NCI-H1092 (cell line): ENCODE results near the gene CEBPA.
A peak's percentile ranks its signal among the peaks of the same experiment; 100 is the strongest.
"Not testable (repeated sequence)": the region's sequence is repeated elsewhere in the genome, so short reads cannot be mapped to it uniquely, and the experiment has no call there.

Experiments used
- DNase-seq: peaks from one replicate; lab custom pipeline; 2025; lab: John Stamatoyannopoulos, UW

The CEBPA gene

DNA sequence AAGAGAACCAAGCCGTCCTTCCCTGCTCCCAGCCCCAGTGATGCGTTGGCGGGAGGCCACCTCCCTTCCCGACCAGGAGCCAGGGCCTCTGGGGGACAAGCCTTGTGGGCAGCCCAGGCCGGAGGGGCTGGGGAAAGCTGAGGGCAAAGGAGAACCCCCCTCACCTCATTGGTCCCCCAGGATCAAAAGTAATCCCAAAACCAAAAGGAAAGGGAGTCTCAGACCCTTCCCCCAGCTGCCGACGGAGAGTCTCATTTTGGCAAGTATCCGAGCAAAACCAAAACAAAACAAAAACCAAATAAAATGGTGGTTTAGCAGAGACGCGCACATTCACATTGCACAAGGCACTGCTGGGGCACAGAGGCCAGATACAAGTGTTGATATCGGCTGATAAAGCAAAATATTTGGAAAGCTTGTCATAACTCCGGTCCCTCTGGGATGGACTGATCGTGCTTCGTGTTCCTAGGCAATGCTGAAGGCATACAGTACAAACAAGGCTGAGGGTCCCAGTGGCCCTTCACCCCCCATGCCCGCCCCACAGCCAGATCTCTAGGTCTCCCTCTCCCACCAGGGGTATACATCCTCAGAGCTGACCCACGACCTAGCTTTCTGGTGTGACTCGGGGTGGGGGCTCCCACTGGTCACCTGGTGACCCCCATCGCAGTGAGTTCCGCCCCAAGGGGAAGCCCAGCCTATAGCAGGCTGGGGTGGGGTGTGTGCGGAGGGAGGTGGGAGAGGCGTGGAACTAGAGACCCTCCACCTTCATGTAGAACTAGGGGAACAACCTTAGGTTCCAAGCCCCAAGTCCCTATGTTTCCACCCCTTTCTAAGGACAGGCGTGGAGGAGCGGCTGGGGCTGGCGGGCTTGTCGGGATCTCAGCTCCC is 2.1 kb downstream of the CEBPA start:
- no peak for DNase-seq

DNA sequence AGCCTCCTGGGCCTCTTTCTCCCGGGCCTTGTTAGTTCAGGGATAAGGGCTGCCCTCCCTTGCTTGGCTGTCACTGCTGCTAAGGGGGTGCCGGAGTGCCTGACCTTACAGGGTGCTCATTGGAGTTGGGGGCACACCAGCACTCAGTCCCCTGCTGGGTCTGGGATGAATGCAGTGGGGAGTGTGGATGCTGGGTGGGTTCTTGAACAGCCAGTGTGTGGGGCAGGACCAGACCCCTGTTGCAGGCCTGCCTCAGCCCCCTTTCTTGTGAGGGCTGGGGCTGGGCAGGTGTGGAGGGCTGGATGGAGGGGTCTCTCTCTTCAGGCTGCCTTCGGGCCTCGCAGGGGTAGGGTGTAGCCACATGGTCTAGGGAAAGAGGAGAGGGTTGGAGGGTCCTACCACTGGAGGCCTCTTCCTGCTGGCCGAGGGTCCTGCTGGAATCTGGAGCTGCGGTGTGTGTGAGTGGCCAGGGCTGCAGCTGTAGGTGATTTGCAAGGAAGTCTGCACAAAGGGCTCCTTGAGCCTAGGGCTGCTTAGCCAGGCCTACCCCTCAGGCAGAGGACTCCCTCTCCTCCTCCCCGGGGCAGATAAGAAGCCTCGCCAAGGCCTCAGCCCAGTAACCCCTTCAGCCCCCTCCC is 3.2 kb downstream of the CEBPA start:
- DNase-seq = no peak

- no peak for DNase-seq
Measured at GRCh38 chr19:33298146-33298911, 4.0 kb downstream of the CEBPA start.

GRCh38 chr19:33297401-33298145 is 4.8 kb downstream of the CEBPA start:
- no peak for DNase-seq

DNA sequence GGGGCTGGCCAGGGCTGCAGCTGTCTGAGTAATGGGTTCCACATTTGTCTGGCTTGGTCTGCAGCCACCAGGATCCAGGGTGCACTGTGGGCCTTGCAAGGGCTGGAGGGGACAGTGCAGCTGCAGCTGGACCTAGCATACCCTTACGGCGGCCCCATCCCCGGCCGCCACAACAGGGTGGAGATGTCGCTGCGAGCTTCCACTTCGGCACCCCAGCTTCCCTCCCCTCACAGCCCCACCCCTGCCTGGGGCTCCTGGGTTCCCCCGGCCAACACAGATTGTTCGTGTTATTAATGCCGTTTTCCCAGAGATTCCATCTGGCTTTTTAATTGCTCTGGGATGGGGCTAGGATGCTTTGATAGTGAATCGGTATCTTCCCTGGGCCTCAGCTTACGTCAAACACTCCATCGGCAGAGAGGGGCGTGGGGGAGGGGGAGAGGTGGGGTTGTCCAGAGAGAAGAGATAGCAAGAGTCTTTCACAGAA is 5.8 kb downstream of the CEBPA start:
- no peak for DNase-seq

DNA sequence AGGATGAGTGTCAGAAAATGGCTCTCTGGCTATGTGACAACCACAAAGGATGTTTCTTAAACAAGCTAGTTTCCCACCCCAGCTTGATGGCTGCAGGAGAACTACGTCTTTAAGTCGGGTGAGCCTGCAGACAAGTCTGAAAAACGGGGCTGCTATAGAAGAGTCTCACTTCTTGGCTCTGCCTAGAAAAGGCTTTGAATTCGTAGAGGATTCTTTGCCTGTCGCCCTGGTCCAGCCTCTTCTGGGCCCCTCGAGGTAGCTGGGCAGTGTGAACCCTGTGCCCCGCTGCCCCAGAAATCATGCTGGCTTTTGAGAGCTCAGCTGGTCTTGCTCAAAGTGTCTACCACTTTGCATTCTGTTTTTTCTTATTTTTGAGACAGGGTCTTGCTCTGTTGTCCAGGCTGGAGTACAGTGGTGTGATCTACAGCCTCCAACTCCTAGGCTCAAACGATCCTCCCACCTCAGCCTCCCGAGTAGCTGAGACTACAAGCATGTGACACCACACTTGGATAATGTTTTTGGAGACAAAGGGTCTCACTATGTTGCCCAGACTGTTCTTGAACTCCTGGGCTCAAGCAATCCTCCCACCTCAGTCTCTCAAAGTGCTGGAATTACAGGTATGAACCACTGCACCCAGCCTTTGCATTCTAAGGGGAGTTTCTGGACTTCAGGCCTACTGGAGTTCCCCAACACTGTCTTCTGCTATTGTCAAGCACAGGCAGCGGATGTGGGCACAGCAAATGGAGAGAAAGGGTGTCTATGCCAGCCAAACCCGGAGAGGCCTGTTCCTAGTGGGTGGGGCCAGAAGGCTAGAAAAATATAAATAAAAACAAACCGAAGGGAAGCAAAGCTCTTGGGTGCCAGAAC is 6.5 kb downstream of the CEBPA start:
- no peak for DNase-seq

DNA sequence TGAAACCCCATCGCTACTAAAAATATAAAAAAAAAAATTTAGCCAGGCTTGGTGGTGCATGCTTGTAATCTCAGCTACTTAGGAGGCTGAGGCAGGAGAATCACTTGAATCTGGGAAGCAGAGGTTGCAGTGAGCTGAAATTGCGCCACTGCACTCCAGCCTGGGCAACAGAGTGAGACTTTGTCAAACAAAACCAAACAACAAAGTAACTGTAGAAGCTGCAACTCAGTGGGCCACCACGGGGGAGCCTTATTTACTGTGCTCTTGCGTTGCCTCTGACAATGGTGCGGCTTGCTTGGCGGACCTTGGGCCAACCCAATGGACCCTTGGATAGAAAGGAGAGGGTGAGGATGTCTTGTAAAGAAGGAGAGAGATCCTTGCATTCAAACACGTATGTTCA is 7.3 kb downstream of the CEBPA start:
- DNase-seq = not testable (repeated sequence)

GRCh38 chr19:33294058-33294798 is 8.1 kb downstream of the CEBPA start:
- no peak for DNase-seq

- no peak for DNase-seq
Measured at GRCh38 chr19:33293255-33294057, 8.9 kb downstream of the CEBPA start.

GRCh38 chr19:33292595-33293254 is 9.6 kb downstream of the CEBPA start:
- peak; percentile 11 for DNase-seq

DNA sequence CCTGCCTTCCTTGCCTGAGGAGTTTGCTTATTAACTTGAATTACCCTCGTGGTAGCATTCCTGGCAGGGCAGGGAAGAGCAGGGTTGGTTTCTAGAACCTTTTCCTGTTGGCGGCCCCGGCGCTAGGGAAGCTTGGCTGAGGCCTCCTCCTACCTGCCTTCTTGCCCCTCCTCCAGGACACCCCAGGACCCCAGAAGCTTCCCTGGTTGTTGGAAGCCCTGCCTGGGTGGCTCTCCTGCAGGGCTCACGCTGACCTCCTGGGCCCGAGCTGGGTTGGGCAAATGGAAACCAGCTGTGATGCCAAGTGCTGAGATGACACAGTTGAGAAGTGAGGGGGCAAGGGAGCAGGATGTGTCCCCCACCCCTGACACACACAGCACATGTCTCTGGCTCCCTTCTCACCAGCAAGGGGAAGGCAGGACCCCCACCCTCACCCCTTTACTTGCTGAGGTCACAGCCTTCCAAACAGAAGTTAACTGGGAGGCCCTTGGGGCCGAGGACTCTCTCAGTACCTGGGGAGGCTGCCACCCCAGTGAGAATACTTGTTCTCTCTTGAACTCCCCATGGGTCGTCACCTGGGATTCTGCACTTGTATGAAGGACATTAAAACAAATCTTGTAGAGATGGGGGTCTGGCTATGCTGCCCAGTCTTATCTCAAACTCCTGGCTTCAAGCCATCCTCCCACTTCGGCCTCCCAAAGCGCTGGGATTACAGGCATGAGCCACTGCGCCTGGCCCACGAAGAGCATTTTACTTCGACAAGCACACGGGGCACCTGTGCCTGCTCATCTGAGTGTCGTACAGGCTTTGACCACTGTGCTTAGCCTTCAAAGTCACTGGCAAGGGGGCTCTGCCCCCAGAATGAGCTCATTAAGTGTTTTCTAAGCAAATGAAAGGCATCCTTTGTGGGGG is 10.5 kb downstream of the CEBPA start:
- DNase-seq = no peak

- no peak for DNase-seq
Measured at GRCh38 chr19:33290956-33291622, 11.2 kb downstream of the CEBPA start.

GRCh38 chr19:33290082-33290815 is 12.1 kb downstream of the CEBPA start:
- no peak for DNase-seq

- DNase-seq = no peak
Measured at GRCh38 chr19:33289261-33289660, 13.1 kb downstream of the CEBPA start.

DNA sequence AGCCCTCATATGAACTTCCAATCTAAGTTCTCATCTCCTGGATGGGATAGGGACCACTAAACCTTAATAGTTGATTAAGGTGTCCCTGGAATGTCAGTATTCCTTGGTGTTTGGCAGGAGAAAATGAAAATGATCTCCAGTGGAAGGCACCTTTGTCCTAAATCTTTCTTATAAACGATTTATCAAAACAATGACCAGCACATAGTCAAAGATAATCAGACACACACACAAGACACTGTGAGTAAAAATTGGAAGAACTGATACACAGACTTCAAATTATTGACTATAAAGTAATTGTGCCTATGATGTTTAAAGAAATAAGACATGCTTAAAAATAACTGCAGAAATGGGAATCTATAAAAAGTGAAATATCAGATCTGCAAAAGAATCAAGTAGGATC is 13.7 kb downstream of the CEBPA start:
- no peak for DNase-seq

DNA sequence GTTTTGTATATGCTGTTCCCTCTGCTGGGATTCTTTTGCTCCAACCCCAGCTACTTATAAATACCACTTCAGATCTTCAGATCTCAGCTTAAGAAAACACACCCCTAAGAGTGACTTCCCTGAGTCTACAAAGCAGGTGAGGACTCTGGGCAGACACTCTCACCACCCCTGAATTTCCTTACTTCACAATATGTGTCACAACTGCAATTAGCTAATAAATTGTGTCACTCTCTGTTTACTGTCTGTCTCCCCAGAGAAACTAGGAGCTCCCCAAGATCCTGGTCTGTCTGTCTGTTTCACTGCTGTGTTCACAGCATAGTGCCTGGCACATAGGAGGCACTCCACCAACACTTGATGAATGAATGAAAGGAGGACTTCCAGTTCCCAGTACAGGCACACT is 14.4 kb downstream of the CEBPA start:
- no peak for DNase-seq
